HepG2 (cell line): ENCODE measurements around the gene ZNF736. TPM values are rescaled to one million over a fixed set of nuclear protein-coding genes. Genes with fewer than 3 reads are reported as not detected.

Source experiments
- ATAC-seq: fragments of 200-7000 bp; cut with Tn5 transposase; 3 replicates; pipeline ENCODE4 v1.9.1; 2020; ENCODE audit warnings: mild to moderate bottlenecking, moderate library complexity
- BruUV-seq: library from RNA; stranded (reverse); fragments of 400-500 nt; replicated peaks from 2 replicates; lab custom pipeline; 2021; lab: Mats Ljungman, UMichigan
- CTCF ChIA-PET: fragments of 300-600 bp; formaldehyde crosslinking; extraction: SDS; loops from one replicate; lab custom pipeline; 2021; ENCODE audit warnings: low total read pairs, inconsistent platforms, low intra/inter-chr PET ratio; lab: Yijun Ruan, JAX
- POLR2A ChIA-PET: fragments of 350-600 bp; sonication (Branson Sonifier 250); formaldehyde crosslinking; loops from one replicate; lab custom pipeline; 2020; ENCODE audit warnings: antibody characterized with exemption, inconsistent platforms; lab: Yijun Ruan, JAX
- DNase-seq: peaks from one replicate; pipeline ENCODE4 v3.0.0-alpha.2; 2015; ENCODE audit warnings: low spot score
- FAIRE-seq: peaks from 3 replicates; lab custom pipeline; 2011; peaks lifted over from hg19 to GRCh38; lab: Jason Lieb, UNC
- H2AFZ ChIP-seq: one replicate; pipeline ENCODE4 v1.6.1; 2011; ENCODE audit warnings: low read length, inconsistent platforms
- H3K27ac ChIP-seq: fragments of 300-600 bp; 3 replicates; pipeline ENCODE4 v1.8.0; 2011; ENCODE audit warnings: mixed run types, mild to moderate bottlenecking, mixed read lengths, low read length, inconsistent platforms; ENCODE audit not compliant: insufficient read depth; ENCODE audit errors: extremely low read length
- H3K27me3 ChIP-seq, 2 experiments: fragments of 200-600 bp in 1 of 2; 2 replicates in 1 of 2; 3 replicates in 1 of 2; pipeline versions ENCODE4 v1.6.0 to v1.8.0; 2011; ENCODE audit warnings: low read length in 2 of 2, mild to moderate bottlenecking in 2 of 2, moderate library complexity in 2 of 2, inconsistent platforms in 1 of 2; ENCODE audit not compliant: insufficient read depth in 2 of 2, control insufficient read depth in 1 of 2
- H3K36me3 ChIP-seq, 2 experiments: fragments of 200-600 bp in 1 of 2; replicated peaks in 1 of 2; 2 replicates in 1 of 2; 3 replicates in 1 of 2; pipeline versions ENCODE4 v1.5.1 to v1.8.0; 2011; ENCODE audit warnings: low read length in 2 of 2, inconsistent platforms in 1 of 2; ENCODE audit not compliant: insufficient read depth in 2 of 2, control insufficient read depth in 1 of 2
- H3K4me1 ChIP-seq: 2 replicates; pipeline ENCODE4 v1.5.1; 2012; ENCODE audit warnings: low read length, inconsistent platforms; ENCODE audit not compliant: insufficient read depth
- H3K4me2 ChIP-seq: 2 replicates; pipeline ENCODE4 v1.6.0; 2011; ENCODE audit warnings: low read depth, low read length, inconsistent platforms
- H3K4me3 ChIP-seq, 3 experiments: fragments of 200-600 bp in 1 of 3; sonication (generic), shearing (Covaris generic) in 1 of 3; replicated peaks in 1 of 3; 2 replicates each; pipeline ENCODE4 v1.5.1; 2011 to 2016; ENCODE audit warnings: low read length in 3 of 3, inconsistent platforms in 2 of 3, low read depth in 2 of 3, mild to moderate bottlenecking in 2 of 3, control low read depth in 1 of 3, mixed read lengths in 1 of 3; ENCODE audit not compliant: insufficient read depth in 1 of 3
- H3K79me2 ChIP-seq: one replicate; pipeline ENCODE4 v1.6.1; 2011; ENCODE audit warnings: low read length, inconsistent platforms; ENCODE audit not compliant: insufficient read depth
- H3K9ac ChIP-seq: 2 replicates; pipeline ENCODE4 v1.6.0; 2011; ENCODE audit warnings: mild to moderate bottlenecking, low read depth, low read length, inconsistent platforms; ENCODE audit not compliant: insufficient read depth
- H3K9me3 ChIP-seq: 2 replicates; pipeline ENCODE4 v1.5.1; 2012; ENCODE audit warnings: mild to moderate bottlenecking, low read length
- H4K20me1 ChIP-seq: 2 replicates; pipeline ENCODE4 v1.6.0; 2011; ENCODE audit warnings: inconsistent platforms, mild to moderate bottlenecking, low read length, moderate library complexity; ENCODE audit not compliant: insufficient read depth
- CBX1 ChIP-seq: IDR thresholded peaks from one replicate; pipeline ENCODE4 v1.6.1; 2016; ENCODE audit warnings: antibody characterized with exemption, low read depth
- KMT2A ChIP-seq: sonication (generic); formaldehyde crosslinking; IDR thresholded peaks from 2 replicates; pipeline ENCODE4 v1.4.0; 2020; ENCODE audit warnings: missing genetic modification reagents
- MTF2 ChIP-seq: sonication (generic); formaldehyde crosslinking; IDR thresholded peaks from 2 replicates; pipeline ENCODE4 v1.5.0; 2020; ENCODE audit warnings: missing genetic modification reagents, borderline replicate concordance
- NFYC ChIP-seq: IDR thresholded peaks from 2 replicates; pipeline ENCODE4 v1.6.1; 2016; ENCODE audit warnings: missing genetic modification reagents, missing compliant biosample characterization
- SIX4 ChIP-seq: sonication (generic); formaldehyde crosslinking; IDR thresholded peaks from 2 replicates; pipeline ENCODE4 v1.4.0; 2020; ENCODE audit warnings: missing genetic modification reagents
- TMF1 ChIP-seq: sonication (generic); formaldehyde crosslinking; IDR thresholded peaks from 2 replicates; pipeline ENCODE4 v1.8.1; 2022; ENCODE audit warnings: low read depth, missing genetic modification reagents
- ZNF160 ChIP-seq: sonication (generic); formaldehyde crosslinking; IDR thresholded peaks from 2 replicates; pipeline ENCODE4 v1.8.0; 2022; ENCODE audit warnings: mild to moderate bottlenecking, inconsistent platforms, missing genetic modification reagents
- ZNF761 ChIP-seq: sonication (generic); formaldehyde crosslinking; conservative IDR thresholded peaks from 2 replicates; pipeline ENCODE4 v1.4.0; 2020; ENCODE audit warnings: mild to moderate bottlenecking, missing genetic modification reagents
- WGBS: methylation state at CpG from one replicate; pipeline ENCODE4 v1.1.6; 2017; ENCODE audit warnings: low lambda C conversion rate; 5-methylcytosine and 5-hydroxymethylcytosine counted together
- in situ Hi-C: cut with HindIII; loops from 2 replicates; pipeline ENCODE4 v1.10.0; 2017; ENCODE audit warnings: low pct_unique_long_range_greater_than_20kb; ENCODE audit not compliant: extremely low pct_ligation_motif_present
- intact Hi-C: fragments of 100-400 bp; cut with micrococcal nuclease; formaldehyde crosslinking; loops from one replicate; pipeline ENCODE4 v1.10.0; 2022; ENCODE audit not compliant: unreplicated experiment
- polyA plus RNA-seq, 8 experiments: library from polyadenylated mRNA; depleted of rRNA in 3 of 8; stranded (reverse) in 7 of 8; unstranded in 1 of 8; fragments of >200 nt; fragmentation: Illumina TruSeq in 4 of 8; extraction: Trizol in 4 of 8; gene quantifications; 2 replicates each; pipeline versions ENCODE4 v1.2.1 to v1.2.3, GENCODE V29; 2011 to 2016; ENCODE audit warnings: low read depth in 4 of 8, missing spikeins in 1 of 8, mixed read lengths in 1 of 8; ENCODE audit not compliant: insufficient read depth in 1 of 8
- total RNA-seq, 5 experiments: library from RNA; depleted of rRNA; stranded (reverse); fragments of >200 nt; fragmentation: Illumina TruSeq; extraction: Trizol; gene quantifications; 2 replicates each; pipeline ENCODE4 v1.2.3, GENCODE V29; 2016; ENCODE audit warnings: low read depth in 1 of 5
- TF ChIP-seq, protein P1 (sequence below): sonication (generic); formaldehyde crosslinking; IDR thresholded peaks from 2 replicates; pipeline ENCODE4 v1.5.0; 2020; ENCODE audit warnings: mild to moderate bottlenecking, missing genetic modification reagents, borderline replicate concordance
- TF ChIP-seq, protein P2 (sequence below): fragments of 450-650 bp; IDR thresholded peaks from 2 replicates; pipeline ENCODE4 v1.6.1; 2017
- TF ChIP-seq, protein P3 (sequence below): sonication (generic); formaldehyde crosslinking; IDR thresholded peaks from 2 replicates; pipeline ENCODE4 v1.8.1; 2022; ENCODE audit warnings: low read depth, mild to moderate bottlenecking, missing genetic modification reagents
- TF ChIP-seq, protein P4 (sequence below): sonication (generic); formaldehyde crosslinking; IDR thresholded peaks from 2 replicates; pipeline ENCODE4 v1.8.0; 2022; ENCODE audit warnings: mild to moderate bottlenecking, missing genetic modification reagents, moderate library complexity

The ZNF736 gene
- total and polyA plus RNA-seq, 2 of the 13 experiments (the other 11 are each of a cell fraction or from before 2014, with no cell fraction given), result not detected

DNA sequence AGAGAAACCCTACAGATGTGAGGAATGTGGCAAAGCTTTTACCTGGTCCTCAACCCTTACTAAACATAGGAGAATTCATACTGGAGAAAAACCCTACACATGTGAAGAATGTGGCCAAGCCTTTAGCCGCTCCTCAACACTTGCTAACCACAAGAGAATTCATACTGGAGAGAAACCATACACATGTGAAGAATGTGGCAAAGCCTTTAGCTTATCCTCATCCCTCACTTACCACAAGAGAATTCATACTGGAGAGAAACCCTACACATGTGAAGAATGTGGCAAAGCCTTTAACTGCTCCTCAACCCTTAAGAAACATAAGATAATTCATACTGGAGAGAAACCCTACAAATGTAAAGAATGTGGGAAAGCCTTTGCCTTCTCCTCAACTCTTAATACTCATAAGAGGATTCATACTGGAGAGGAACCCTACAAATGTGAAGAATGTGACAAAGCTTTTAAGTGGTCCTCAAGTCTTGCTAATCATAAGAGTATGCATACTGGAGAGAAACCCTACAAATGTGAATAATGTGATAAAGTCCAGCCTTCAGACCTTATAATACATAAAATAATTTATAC lies 47.3 kb upstream of the ZNF736 start (continued):
- TF ChIP-seq, protein P1, sequence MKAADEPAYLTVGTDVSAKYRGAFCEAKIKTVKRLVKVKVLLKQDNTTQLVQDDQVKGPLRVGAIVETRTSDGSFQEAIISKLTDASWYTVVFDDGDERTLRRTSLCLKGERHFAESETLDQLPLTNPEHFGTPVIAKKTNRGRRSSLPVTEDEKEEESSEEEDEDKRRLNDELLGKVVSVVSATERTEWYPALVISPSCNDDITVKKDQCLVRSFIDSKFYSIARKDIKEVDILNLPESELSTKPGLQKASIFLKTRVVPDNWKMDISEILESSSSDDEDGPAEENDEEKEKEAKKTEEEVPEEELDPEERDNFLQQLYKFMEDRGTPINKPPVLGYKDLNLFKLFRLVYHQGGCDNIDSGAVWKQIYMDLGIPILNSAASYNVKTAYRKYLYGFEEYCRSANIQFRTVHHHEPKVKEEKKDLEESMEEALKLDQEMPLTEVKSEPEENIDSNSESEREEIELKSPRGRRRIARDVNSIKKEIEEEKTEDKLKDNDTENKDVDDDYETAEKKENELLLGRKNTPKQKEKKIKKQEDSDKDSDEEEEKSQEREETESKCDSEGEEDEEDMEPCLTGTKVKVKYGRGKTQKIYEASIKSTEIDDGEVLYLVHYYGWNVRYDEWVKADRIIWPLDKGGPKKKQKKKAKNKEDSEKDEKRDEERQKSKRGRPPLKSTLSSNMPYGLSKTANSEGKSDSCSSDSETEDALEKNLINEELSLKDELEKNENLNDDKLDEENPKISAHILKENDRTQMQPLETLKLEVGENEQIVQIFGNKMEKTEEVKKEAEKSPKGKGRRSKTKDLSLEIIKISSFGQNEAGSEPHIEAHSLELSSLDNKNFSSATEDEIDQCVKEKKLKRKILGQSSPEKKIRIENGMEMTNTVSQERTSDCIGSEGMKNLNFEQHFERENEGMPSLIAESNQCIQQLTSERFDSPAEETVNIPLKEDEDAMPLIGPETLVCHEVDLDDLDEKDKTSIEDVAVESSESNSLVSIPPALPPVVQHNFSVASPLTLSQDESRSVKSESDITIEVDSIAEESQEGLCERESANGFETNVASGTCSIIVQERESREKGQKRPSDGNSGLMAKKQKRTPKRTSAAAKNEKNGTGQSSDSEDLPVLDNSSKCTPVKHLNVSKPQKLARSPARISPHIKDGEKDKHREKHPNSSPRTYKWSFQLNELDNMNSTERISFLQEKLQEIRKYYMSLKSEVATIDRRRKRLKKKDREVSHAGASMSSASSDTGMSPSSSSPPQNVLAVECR (CRISPR knock-in tag), result no peak
- no peak for TF ChIP-seq MTF2 (CRISPR knock-in tag)
- TF ChIP-seq, protein P2, sequence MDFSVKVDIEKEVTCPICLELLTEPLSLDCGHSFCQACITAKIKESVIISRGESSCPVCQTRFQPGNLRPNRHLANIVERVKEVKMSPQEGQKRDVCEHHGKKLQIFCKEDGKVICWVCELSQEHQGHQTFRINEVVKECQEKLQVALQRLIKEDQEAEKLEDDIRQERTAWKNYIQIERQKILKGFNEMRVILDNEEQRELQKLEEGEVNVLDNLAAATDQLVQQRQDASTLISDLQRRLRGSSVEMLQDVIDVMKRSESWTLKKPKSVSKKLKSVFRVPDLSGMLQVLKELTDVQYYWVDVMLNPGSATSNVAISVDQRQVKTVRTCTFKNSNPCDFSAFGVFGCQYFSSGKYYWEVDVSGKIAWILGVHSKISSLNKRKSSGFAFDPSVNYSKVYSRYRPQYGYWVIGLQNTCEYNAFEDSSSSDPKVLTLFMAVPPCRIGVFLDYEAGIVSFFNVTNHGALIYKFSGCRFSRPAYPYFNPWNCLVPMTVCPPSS, result no peak
- no peak for TF ChIP-seq CBX1

DNA sequence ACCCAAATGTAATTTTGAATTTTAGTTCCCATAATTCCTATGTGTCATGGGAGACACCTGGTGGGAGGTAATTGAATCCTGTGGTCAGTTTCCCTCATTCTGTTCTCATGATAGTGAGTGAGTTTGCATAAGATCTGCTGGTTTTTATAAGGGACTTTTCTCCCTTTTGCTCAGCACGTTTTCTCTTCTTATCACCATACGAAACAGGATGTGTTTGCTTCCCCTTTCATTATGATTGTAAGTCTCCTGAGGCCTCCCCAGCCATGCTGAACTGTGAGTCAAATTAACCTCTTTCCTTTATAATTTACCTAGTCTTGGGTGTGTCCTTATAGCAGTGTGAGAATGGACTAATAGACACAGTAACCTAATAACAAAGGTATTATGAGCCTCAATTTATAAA lies 36.1 kb upstream of the ZNF736 start:
- no peaks in the 10 kb centered on the region for H3K4me1 ChIP-seq
- no peaks in the 10 kb centered on the region for H3K79me2 ChIP-seq
- H3K4me2 ChIP-seq, result no peak overlapping the region
- in situ Hi-C loops (no loop called here), intact Hi-C loops (no loop called here)
- H4K20me1 ChIP-seq, result no peaks in the 10 kb centered on the region
- CTCF ChIA-PET, result no interaction called here
- H3K27me3 ChIP-seq, result no peaks in the 10 kb centered on the region
- DNase-seq (no peak), ATAC-seq (no peak), FAIRE-seq (no peak)
- no TSS peak for BruUV-seq
- WGBS, result 18% methylated on average over 2 of the region's 2 CpGs
- H3K36me3 ChIP-seq, result no peaks in the 10 kb centered on the region
- POLR2A ChIA-PET, result no interaction called here
- no peak overlapping the region for H3K9ac ChIP-seq
- no peak overlapping the region for H2AFZ ChIP-seq
- H3K4me3 ChIP-seq, result no peak overlapping the region
- no peak overlapping the region for H3K27ac ChIP-seq
- H3K9me3 ChIP-seq, result peaks cover 74% of the 10 kb centered on the region
- TF ChIP-seq NFYC (CRISPR knock-in tag) (no peak), ZNF160 (CRISPR knock-in tag) (no peak), TMF1 (CRISPR knock-in tag) (no peak), ZNF761 (CRISPR knock-in tag) (no peak), SIX4 (CRISPR knock-in tag) (no peak), KMT2A (CRISPR knock-in tag) (no peak)
- TF ChIP-seq, protein P3, sequence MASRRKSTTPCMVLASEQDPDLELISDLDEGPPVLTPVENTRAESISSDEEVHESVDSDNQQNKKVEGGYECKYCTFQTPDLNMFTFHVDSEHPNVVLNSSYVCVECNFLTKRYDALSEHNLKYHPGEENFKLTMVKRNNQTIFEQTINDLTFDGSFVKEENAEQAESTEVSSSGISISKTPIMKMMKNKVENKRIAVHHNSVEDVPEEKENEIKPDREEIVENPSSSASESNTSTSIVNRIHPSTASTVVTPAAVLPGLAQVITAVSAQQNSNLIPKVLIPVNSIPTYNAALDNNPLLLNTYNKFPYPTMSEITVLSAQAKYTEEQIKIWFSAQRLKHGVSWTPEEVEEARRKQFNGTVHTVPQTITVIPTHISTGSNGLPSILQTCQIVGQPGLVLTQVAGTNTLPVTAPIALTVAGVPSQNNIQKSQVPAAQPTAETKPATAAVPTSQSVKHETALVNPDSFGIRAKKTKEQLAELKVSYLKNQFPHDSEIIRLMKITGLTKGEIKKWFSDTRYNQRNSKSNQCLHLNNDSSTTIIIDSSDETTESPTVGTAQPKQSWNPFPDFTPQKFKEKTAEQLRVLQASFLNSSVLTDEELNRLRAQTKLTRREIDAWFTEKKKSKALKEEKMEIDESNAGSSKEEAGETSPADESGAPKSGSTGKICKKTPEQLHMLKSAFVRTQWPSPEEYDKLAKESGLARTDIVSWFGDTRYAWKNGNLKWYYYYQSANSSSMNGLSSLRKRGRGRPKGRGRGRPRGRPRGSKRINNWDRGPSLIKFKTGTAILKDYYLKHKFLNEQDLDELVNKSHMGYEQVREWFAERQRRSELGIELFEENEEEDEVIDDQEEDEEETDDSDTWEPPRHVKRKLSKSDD (CRISPR knock-in tag), result no peak
- TF ChIP-seq, protein P4, sequence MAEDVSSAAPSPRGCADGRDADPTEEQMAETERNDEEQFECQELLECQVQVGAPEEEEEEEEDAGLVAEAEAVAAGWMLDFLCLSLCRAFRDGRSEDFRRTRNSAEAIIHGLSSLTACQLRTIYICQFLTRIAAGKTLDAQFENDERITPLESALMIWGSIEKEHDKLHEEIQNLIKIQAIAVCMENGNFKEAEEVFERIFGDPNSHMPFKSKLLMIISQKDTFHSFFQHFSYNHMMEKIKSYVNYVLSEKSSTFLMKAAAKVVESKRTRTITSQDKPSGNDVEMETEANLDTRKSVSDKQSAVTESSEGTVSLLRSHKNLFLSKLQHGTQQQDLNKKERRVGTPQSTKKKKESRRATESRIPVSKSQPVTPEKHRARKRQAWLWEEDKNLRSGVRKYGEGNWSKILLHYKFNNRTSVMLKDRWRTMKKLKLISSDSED (CRISPR knock-in tag), result no peak
